Measurements from ENCODE around the gene ADAM29.
"Not testable (repeated sequence)": the region's sequence is repeated elsewhere in the genome, so short reads cannot be mapped to it uniquely, and the experiment has no call there.

The ADAM29 gene

DNA sequence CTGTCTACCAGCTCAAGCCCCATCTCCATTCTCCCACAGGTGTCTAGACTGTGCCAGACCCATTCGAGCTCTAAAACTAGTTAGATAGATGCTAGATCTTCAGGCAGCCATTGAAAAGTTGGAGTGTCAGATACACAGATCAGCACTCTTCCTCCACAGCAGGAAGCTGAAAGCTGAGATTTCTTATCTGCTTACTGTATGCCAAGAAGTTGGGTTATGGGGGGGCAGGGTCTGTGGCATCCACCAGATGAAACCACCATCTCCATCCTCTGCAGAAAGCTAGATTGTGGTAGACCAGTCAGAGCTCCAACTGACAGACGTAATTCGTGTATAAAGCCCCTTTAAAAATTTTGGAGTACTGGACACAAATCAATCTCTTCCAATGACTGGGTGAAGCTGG, 54.8 kb downstream of the ADAM29 start:
- DNase-seq, result no peak

DNA sequence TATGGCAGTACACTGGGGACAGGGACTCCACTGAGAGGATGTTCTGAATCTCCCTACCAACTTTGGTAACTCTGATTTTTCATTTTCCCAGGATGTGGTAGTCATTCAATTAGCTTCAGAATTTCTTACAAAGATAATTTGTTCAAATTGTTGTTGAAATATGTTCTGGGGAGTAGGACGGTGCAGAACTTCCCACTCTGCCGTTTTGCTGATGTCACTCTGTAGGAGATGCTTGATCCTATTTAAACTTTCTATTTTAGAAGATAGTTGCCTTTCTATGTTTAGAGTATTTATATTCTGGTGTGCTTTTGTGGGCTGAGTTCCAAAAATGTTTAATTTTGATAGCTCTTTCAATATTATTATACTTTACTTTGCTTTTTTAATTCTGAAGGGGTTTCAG, 55.2 kb downstream of the ADAM29 start:
- DNase-seq, result no peak

DNA sequence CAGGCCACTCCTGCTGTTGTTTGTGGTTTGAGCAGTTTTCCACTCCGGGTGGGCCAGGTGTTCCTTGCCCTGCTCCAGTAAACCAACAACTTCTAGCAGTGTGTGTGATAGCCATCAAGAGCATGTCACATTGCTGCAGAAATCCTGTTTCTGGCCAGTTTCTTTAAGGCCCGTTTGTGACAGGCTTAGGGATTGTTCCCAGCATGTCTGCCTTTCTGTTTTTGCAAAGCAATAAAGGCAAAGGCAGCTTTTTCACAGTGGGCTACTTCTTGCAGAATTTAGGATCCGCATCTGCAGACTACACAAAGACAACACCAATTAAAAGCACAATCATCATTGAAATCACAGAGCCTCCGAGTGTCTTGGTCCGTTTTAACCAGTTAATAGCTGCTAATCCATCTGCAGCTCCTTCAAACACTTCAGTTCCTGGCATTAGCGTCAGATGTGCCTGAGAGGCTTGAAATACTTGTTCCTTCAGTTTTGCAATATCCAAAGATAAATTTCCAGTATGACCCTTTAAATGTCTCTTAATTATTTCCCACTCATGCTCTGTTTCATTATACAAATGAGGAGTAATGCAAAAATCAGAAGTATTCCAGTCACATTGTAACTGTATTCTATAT, 65.1 kb downstream of the ADAM29 start:
- DNase-seq, result no peak

DNA sequence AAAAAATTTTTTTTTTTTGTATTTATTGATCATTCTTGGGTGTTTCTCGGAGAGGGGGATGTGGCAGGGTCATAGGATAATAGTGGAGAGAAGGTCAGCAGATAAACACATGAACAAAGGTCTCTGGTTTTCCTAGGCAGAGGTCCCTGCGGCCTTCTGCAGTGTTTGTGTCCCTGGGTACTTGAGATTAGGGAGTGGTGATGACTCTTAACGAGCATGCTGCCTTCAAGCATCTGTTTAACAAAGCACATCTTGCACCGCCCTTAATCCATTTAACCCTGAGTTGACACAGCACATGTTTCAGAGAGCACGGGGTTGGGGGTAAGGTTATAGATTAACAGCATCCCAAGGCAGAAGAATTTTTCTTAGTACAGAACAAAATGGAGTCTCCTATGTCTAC, 65.7 kb downstream of the ADAM29 start:
- not testable (repeated sequence) for DNase-seq

DNA sequence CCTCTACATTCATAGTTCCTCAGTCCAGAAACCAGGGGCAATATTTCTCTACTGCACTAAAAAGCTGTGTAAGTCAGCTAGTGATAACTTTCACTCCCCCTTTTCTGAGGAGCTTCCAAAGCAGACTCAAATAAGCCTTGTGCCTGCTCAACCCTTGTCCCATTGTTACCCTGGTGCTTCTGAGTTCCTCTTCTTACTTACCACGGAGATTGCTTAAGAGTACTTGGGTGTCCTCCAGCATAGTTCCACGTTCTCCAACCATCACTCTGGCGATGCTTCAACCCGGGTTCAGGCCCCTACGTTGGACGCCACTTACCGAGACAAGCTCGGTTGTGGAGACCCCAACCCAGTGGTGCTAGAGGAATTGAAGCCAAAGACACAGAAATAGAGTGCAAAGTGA, 71.6 kb downstream of the ADAM29 start:
- DNase-seq, result no peak

DNA sequence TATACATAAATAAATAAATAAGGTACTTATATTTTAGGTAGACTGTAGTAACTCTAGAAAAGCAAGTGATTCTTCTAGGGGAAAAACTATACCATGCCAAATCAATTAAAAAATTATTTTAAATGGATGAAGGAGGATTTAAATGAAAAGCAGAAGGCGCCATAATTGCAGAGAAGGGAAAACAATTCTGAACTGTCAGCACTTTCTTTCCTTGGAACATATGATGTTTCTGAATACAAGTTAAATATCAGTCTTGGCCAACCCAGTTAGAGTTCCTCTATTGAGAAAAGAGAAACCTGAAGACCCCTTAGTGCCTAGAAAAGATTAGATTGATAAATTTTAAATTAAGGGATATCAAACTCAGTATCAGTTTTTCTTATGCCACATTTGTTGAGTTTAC, 75.8 kb downstream of the ADAM29 start:
- DNase-seq, result no peak

DNA sequence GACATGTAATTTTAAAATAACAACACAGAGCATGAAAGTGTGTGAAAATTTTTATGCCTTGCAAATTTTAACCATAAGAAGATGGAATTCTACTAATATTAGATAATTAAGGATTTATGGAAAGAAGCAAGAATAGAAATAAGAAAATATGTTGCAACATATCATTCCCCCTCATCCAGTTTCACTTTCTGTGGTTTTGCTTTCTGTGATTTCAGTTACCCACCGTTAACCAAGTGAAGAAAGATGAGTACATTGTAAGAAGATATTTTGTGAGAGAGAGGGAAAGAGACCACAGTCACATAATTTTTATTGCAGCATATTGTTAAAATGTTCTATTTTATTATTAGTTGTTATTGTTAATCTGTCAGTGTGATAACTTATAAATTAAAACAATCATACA, 77.9 kb downstream of the ADAM29 start:
- DNase-seq, result no peak

DNA sequence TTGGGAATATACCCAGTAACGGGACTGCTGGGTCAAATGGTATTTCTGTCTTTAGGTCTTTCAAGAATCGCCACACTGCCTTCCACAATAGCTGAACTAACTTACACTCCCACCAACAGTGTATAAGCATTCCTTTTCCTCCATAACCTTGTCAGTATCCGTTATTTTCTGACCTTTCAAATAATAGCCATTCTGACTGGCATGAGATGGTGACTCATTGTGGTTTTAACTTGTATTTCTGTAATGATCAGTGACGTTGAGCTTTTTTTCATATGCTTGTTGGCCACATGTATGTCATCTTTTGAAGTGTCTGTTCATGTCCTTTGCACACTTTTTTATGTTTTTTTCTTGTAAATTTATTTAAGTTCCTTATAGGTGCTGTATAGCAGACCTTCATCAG, 81.2 kb downstream of the ADAM29 start:
- no peak for DNase-seq

DNA sequence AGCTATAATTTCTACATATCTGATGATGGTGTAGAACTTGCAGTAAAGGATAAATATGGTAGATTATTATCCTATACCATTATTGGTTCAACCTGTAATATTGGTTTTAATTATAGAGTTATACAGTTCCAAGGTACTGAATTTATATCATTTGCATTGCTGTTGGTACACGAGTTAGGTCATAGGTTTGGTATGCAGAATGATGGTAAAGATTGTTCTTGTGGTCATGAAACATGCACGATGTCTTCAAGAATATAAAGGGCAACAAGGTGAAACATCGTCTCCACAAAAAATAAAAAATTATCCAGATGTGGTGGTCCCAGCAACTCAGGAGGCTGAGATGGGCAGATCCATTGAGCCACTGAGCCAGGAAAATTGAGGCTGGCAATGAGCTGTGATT, 99.6 kb downstream of the ADAM29 start:
- no peak for DNase-seq

DNA sequence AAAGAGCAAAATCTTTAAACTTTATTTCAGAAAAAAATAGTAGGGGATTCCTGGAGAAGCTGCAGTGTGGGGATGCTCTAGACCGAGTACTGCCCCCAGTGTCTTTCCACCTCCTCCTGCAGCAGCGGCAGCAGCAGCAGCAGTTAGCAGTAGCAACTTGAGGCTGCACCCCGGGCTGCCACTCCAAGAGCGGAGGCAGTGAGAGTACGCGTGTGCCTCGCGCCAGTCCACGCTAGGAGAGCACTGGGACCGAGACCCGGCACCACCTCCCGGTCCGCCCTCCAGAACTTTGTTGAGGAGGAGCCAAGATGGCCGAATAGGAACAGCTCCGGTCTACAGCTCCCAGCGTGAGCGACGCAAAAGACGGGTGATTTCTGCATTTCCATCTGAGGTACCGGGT, 101.3 kb downstream of the ADAM29 start:
- DNase-seq, result not testable (repeated sequence)

Data from femur (tissue), 1 donor.